ENCODE results near the gene LRP11.
"Not testable (repeated sequence)": the region's sequence is repeated elsewhere in the genome, so short reads cannot be mapped to it uniquely, and the experiment has no call there.

Gene LRP11

GRCh38 chr6:149897855-149898744, 33.9 kb upstream of the LRP11 start, which contains the start of gene RAET1E:
Gene RAET1E (minus strand): TSS chr6:149898113. CDS start chr6:149890901, 7,212 bp downstream.
- no peak for DNase-seq

DNA sequence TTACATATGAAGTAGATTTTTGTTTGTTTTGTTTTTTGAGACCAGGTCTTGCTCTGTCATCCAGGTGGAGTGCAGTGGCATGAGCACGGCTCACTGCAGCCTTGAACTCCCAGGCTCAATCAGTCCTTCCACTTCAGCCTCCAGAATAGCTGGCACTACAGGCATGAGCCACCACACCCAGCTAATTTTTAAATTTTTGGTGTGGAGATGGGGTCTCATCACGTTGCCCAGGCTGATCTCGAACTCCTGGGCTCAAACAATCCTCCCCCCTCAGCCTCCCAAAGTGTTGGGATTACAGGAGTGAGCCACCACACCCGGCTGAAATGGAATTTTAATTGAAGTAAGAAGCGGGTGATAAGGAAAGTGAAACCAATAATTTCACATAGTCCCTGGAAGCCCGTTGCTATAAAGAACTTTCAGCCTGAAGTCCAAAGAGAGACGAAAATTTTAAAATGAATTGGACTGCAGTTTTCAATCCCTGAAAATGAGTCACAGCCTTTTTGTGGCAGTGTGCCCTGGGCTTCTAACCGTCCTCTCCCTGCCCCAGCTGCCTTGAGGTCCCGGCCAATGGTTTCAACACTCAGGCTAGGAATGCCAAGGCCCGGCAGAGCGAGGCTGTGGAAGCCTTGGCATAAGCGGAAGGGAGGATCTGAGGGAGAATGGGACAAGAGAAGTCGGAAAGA, 33.0 kb upstream of the LRP11 start:
- no peak for DNase-seq

DNA sequence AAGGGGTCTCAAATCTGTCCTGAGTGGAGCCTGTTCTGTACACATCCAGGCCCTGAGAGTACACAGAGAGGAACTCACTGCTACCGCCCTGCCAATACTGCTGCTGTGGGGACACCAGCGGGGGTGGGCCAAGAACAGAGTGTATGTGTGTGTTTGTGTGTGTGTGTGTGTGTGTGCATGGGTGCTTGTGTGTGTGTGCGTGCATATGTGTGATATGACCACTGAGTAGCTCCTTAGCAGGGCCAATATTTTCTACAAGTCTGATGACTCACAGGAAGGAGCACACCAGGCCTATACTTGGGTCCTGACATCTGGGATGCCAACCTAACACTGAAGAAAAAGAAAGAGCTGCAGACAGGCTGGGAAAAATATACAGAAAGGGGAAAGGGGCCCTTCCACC, 32.3 kb upstream of the LRP11 start:
- DNase-seq = no peak

- peak in 4 of 6 experiments; percentile 14 to 53 (median 40) for DNase-seq
Measured at GRCh38 chr6:149895833-149896271, 31.7 kb upstream of the LRP11 start.

- DNase-seq = no peak
Measured at GRCh38 chr6:149895048-149895590, 31.0 kb upstream of the LRP11 start.

DNA sequence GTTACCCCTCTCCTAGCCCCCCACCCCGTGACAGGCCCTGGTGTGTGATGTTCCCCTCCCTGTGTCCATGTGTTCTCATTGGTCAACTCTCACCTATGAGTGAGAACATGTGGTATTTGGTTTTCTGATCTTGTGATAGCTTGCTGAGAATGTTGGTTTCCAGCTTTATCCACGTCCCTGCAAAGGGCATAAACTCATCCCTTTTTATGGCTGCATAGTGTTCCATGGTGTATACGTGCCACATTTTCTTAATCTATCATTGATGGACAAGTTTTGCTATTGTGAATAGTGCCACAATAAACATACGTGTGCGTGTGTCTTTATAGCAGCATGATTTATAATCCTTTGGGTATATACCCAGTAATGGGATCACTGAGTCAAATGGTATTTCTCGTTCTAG, 27.7 kb upstream of the LRP11 start:
- DNase-seq = not testable (repeated sequence)

- DNase-seq = no peak
Measured at GRCh38 chr6:149891259-149891658, 27.1 kb upstream of the LRP11 start.

DNA sequence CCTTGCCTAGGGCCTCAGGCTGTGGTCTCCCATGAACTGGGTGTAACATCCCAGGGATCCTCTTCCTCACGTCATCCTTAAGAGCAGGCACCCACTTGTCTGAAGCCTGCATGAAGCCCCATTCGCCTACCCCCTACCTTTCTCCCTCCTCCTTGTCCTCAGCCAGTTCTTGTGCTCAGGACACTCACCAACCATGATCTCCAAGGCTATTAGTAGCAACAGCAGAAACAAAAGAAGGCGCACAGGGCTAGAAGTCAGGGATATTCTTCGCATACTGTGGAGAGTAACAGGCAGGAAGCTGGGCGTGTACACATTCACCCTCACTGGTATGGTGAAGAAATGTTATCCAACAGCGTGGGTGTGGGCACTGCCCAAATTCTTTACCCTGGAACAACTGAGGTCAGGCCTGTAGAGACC, 26.5 kb upstream of the LRP11 start:
- DNase-seq = no peak

GRCh38 chr6:149889326-149889725, 25.2 kb upstream of the LRP11 start:
- no peak for DNase-seq

DNA sequence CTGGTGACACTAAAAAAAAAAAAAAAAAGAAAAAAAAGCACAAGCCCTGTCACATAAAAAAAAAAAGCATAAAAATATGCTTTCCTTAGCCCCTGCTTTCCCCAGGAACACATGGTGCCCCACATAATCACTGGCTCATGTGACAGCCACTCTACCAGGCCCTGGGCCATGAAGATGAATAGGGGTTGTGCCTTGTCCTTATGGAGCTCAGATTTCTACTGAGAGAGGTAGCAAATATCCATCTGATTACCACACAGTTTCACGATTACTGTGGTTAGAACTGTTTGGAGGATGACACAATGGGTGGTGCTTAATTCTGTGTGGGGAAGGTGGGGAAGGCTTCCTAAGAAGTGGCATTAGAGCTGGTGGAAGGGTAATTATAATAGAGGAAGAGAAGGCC, 24.5 kb upstream of the LRP11 start:
- DNase-seq = no peak

DNA sequence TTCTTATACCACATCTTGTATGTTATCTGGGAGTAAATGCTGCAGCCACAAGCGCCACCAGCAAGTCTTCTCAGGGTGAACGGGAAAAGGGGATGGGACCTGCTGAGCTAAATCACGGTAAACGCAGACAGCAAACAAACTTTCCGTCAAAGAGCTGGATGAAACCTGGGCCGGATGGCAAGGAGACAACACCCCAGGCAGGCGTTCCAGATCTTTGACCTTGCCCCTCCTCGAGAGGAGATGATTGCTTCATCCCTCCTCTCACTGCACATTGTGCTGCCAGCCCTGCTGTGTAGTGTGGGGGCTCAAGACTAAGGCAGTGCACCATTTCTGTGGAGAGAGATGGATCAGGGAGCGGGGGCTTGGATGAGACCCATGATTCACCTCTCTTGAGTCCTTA, 23.9 kb upstream of the LRP11 start:
- DNase-seq = no peak

- DNase-seq = no peak
Measured at GRCh38 chr6:149887343-149887742, 23.2 kb upstream of the LRP11 start.

- no peak for DNase-seq
Measured at GRCh38 chr6:149885888-149886287, 21.7 kb upstream of the LRP11 start.

- DNase-seq = no peak
Measured at GRCh38 chr6:149884617-149885016, 20.5 kb upstream of the LRP11 start.

- DNase-seq = no peak
Measured at GRCh38 chr6:149884215-149884614, 20.1 kb upstream of the LRP11 start.

GRCh38 chr6:149881860-149882259, 17.7 kb upstream of the LRP11 start:
- no peak for DNase-seq

GRCh38 chr6:149881066-149881766, 17.1 kb upstream of the LRP11 start:
- DNase-seq = no peak

DNA sequence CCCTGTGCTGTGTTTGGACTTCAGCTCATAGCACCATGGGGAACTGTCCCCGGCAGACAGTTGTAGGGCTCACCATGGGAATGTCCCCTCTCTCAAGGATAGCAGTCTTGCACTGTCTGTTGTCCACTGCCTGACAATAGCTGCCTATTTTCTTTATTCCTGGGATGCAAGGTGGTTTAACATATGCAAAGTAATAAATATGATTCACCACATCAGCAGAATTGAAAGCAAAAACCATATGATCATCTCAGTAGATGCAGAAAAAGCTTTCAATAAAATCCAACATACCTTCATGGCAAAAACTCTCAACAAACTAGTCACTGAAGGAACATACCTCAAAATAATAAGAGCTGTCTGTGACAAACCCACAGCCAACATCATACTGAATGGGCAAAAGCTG, 13.5 kb upstream of the LRP11 start:
- DNase-seq = no peak

GRCh38 chr6:149876241-149876933, 12.2 kb upstream of the LRP11 start:
- no peak for DNase-seq

DNA sequence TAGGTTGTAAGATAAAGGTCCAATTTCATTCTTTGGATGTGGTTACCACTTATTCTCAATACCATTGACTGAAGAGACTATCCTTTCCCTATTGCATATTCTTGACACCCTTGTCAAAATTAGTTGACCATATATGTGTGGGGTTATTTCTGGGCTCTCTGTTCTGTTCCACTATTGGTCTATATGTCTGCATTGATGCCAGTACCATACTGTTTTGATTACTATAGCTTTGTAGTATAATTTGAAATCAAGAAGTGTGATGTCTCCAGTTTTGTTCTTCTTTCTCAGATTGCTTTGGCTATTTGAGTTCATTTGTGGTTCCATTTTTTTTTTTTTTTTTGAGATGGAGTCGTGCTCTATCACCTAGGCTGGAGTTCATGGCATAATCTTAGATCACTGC, 8.1 kb upstream of the LRP11 start:
- no peak for DNase-seq

GRCh38 chr6:149871182-149871581, 7.0 kb upstream of the LRP11 start:
- no peak for DNase-seq

DNA sequence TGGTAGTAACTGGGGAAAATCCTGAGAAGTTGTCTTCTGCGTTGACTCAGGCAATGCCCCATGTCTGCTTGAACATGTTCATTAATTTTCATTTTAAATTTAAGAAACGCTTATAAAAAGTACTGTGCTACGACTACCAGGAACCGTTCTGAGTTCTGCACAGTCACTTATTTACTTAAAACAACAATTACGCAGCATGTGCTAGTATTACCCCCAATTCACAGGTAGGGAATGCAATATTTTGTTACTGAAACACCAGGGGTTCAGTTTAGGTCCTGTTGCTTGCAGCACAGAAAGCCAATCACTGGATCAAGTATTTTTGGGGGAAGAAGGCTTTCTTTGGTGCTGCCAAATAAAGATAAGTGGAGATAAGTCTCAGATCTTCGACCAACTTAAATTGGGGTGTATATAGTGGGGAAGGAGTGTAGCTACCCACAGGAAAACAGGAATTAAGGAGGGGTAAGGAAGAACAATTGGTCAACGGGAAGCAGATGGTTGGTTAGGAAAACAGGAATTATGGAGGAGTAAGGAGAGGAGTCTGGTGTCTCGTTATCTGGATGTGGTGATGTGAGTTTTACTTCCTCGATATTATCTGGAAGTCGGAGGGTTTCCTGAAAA, 5.2 kb upstream of the LRP11 start:
- DNase-seq = no peak

Measured in stimulated activated naive CD4-positive, alpha-beta T cell (primary cell).